CD14-positive monocyte (primary cell): Measurements from ENCODE around the gene MINAR2. TPM values are rescaled to one million over a fixed set of nuclear protein-coding genes. Genes with fewer than 3 reads are reported as not detected.

Source experiments
- DNase-seq, 3 donors: peaks; one replicate each; pipeline ENCODE4 v3.0.0-alpha.2; 2011 to 2022
- H2AFZ ChIP-seq: 2 replicates; pipeline ENCODE4 v1.6.0; 2012; ENCODE audit warnings: mild to moderate bottlenecking, low read depth, low read length, inconsistent platforms; ENCODE audit not compliant: insufficient read depth, poor library complexity, severe bottlenecking
- H3K27ac ChIP-seq, 2 donors: 1 replicate in 1 of 2; 2 replicates in 1 of 2; pipeline ENCODE4 v1.5.1; 2012 to 2013; ENCODE audit warnings: low read length in 2 of 2, control low read depth in 1 of 2, inconsistent platforms in 1 of 2, low read depth in 1 of 2, mild to moderate bottlenecking in 1 of 2
- H3K27me3 ChIP-seq, 2 donors: one replicate each; pipeline versions ENCODE4 v1.6.0 to v1.6.1; 2011 to 2013; ENCODE audit warnings: low read length in 2 of 2; ENCODE audit not compliant: control insufficient read depth in 2 of 2, insufficient read depth in 2 of 2
- H3K36me3 ChIP-seq, 2 donors: replicated peaks in 1 of 2; 1 replicate in 1 of 2; 2 replicates in 1 of 2; pipeline versions ENCODE4 v1.5.1 to v1.6.1; 2012 to 2013; ENCODE audit warnings: low read length in 2 of 2, control low read depth in 1 of 2, inconsistent platforms in 1 of 2, mild to moderate bottlenecking in 1 of 2; ENCODE audit not compliant: insufficient read depth in 2 of 2, control insufficient read depth in 1 of 2
- H3K4me1 ChIP-seq, 2 donors: 1 replicate in 1 of 2; 2 replicates in 1 of 2; pipeline versions ENCODE4 v1.5.1 to v1.6.1; 2012 to 2013; ENCODE audit warnings: low read length in 2 of 2, control low read depth in 1 of 2, inconsistent platforms in 1 of 2, mild to moderate bottlenecking in 1 of 2, moderate library complexity in 1 of 2; ENCODE audit not compliant: insufficient read depth in 2 of 2, control insufficient read depth in 1 of 2
- H3K4me2 ChIP-seq: replicated peaks from 2 replicates; pipeline ENCODE3; 2012; ENCODE audit warnings: low read length, moderate library complexity, mild to moderate bottlenecking; ENCODE audit not compliant: poor library complexity, severe bottlenecking; ENCODE audit errors: extremely low read depth
- H3K4me3 ChIP-seq, 3 experiments: fragments of 200-600 bp in 1 of 3; sonication (generic) in 1 of 3; replicated peaks in 1 of 3; 1 replicate in 2 of 3; 2 replicates in 1 of 3; pipeline ENCODE4 v1.5.1; 2011 to 2013; ENCODE audit warnings: low read length in 3 of 3, mild to moderate bottlenecking in 3 of 3, control low read depth in 2 of 3, low read depth in 2 of 3, inconsistent platforms in 1 of 3, moderate library complexity in 1 of 3
- H3K79me2 ChIP-seq: 2 replicates; pipeline ENCODE4 v1.6.0; 2012; ENCODE audit warnings: mild to moderate bottlenecking, control low read depth, inconsistent platforms, low read length, moderate library complexity; ENCODE audit not compliant: insufficient read depth
- H3K9ac ChIP-seq: 2 replicates; pipeline ENCODE4 v1.6.0; 2017; ENCODE audit warnings: low read length, mild to moderate bottlenecking; ENCODE audit not compliant: insufficient read depth, poor library complexity, severe bottlenecking
- H3K9me3 ChIP-seq, 2 donors: replicated peaks in 1 of 2; 1 replicate in 1 of 2; 2 replicates in 1 of 2; pipeline versions ENCODE4 v1.5.1 to v1.6.1; 2012 to 2013; ENCODE audit warnings: low read length in 2 of 2, control low read depth in 1 of 2; ENCODE audit not compliant: control insufficient read depth in 1 of 2, insufficient read depth in 1 of 2
- H4K20me1 ChIP-seq: 2 replicates; pipeline ENCODE4 v1.6.0; 2012; ENCODE audit warnings: mild to moderate bottlenecking, low read length, control low read depth, moderate library complexity; ENCODE audit not compliant: insufficient read depth
- H3K27ac Mint-ChIP-seq, 7 donors: one replicate each; pipeline ENCODE4 v1.8.0; 2020; ENCODE audit warnings: mild to moderate bottlenecking in 7 of 7, mixed read lengths in 7 of 7, moderate library complexity in 6 of 7, inconsistent platforms in 2 of 7
- H3K27me3 Mint-ChIP-seq, 3 donors: one replicate each; pipeline ENCODE4 v1.8.0; 2021 to 2022; ENCODE audit warnings: low read depth in 3 of 3, mild to moderate bottlenecking in 3 of 3, mixed read lengths in 3 of 3, moderate library complexity in 3 of 3, inconsistent platforms in 1 of 3
- H3K36me3 Mint-ChIP-seq, 2 donors: one replicate each; pipeline ENCODE4 v1.8.0; 2020; ENCODE audit warnings: mixed read lengths in 2 of 2, inconsistent platforms in 1 of 2, mild to moderate bottlenecking in 1 of 2
- H3K4me1 Mint-ChIP-seq: one replicate; pipeline ENCODE4 v1.8.0; 2020; ENCODE audit warnings: mild to moderate bottlenecking, mixed read lengths
- H3K4me3 Mint-ChIP-seq, 2 donors: one replicate each; pipeline ENCODE4 v1.8.0; 2020; ENCODE audit warnings: mild to moderate bottlenecking in 2 of 2, mixed read lengths in 2 of 2, moderate library complexity in 1 of 2
- H3K9me3 Mint-ChIP-seq, 7 donors: one replicate each; pipeline ENCODE4 v1.8.0; 2020 to 2022; ENCODE audit warnings: mixed read lengths in 7 of 7, mild to moderate bottlenecking in 6 of 7, moderate library complexity in 6 of 7, inconsistent platforms in 2 of 7
- WGBS: methylation state at CpG from one replicate; pipeline ENCODE4 v1.1.5; 2013; ENCODE audit warnings: missing lambda C conversion rate; ENCODE audit not compliant: insufficient coverage; 5-methylcytosine and 5-hydroxymethylcytosine counted together
- intact Hi-C, 2 donors: fragments of 100-400 bp; cut with micrococcal nuclease; formaldehyde crosslinking; loops; one replicate each; pipeline versions ENCODE4 v1.15.0 to v1.15.1; 2023
- polyA plus RNA-seq, 3 donors: library from polyadenylated mRNA; depleted of rRNA in 1 of 3; unstranded in 2 of 3; stranded (reverse) in 1 of 3; fragments of 300-500 nt in 2 of 3; fragments of >200 nt in 1 of 3; fragmentation: Illumina TruSeq in 2 of 3; gene quantifications; 1 replicate in 2 of 3; 2 replicates in 1 of 3; pipeline ENCODE4 v1.2.3, GENCODE V29; 2012 to 2021
- TF ChIP-seq, protein P1 (sequence below): fragments of 200-600 bp; IDR thresholded peaks from one replicate; pipeline ENCODE4 v1.8.0; 2022; ENCODE audit warnings: antibody characterized with exemption, mild to moderate bottlenecking

MINAR2 gene
- polyA plus RNA-seq, 3 donors: not detected

GRCh38 chr5:129807162-129807814, 59.4 kb downstream of the MINAR2 start:
- Histone ChIP-seq H4K20me1 (no peaks in the 10 kb centered on the region), H3K9ac (no peak overlapping the region), H3K4me3 (no peak overlapping the region), H2AFZ (no peak overlapping the region), H3K79me2 (no peaks in the 10 kb centered on the region), H3K9me3 (peaks cover 0 to 21% of the 10 kb centered on the region in 2 donors), H3K4me1 (no peaks in the 10 kb centered on the region), H3K36me3 (no peaks in the 10 kb centered on the region), H3K27me3 (no peaks in the 10 kb centered on the region), H3K4me2 (no peak overlapping the region), H3K27ac (no peak overlapping the region)
- no peaks in the 10 kb centered on the region for H3K4me1 Mint-ChIP-seq
- no peak for DNase-seq
- H3K36me3 Mint-ChIP-seq: no peaks in the 10 kb centered on the region
- TF ChIP-seq, protein P1, sequence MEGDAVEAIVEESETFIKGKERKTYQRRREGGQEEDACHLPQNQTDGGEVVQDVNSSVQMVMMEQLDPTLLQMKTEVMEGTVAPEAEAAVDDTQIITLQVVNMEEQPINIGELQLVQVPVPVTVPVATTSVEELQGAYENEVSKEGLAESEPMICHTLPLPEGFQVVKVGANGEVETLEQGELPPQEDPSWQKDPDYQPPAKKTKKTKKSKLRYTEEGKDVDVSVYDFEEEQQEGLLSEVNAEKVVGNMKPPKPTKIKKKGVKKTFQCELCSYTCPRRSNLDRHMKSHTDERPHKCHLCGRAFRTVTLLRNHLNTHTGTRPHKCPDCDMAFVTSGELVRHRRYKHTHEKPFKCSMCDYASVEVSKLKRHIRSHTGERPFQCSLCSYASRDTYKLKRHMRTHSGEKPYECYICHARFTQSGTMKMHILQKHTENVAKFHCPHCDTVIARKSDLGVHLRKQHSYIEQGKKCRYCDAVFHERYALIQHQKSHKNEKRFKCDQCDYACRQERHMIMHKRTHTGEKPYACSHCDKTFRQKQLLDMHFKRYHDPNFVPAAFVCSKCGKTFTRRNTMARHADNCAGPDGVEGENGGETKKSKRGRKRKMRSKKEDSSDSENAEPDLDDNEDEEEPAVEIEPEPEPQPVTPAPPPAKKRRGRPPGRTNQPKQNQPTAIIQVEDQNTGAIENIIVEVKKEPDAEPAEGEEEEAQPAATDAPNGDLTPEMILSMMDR: no peak
- peaks cover 3 to 17% (median 8%) of the 10 kb centered on the region in 7 donors for H3K9me3 Mint-ChIP-seq
- no peak overlapping the region for H3K27ac Mint-ChIP-seq
- H3K27me3 Mint-ChIP-seq: no peaks in the 10 kb centered on the region
- no peak overlapping the region for H3K4me3 Mint-ChIP-seq
- WGBS: 75% methylated on average over 1 of the region's 3 CpGs
- intact Hi-C loops: no loop called here

Other genes with a start within 250 kb of the MINAR2 start
- gene CHSY3, start 156.4 kb downstream of the MINAR2 start, polyA plus RNA-seq: not detected